Activated T-helper 2 cell treated with anti-CD3 and anti-CD28 coated beads, Interferon-gamma antibody, Interleukin-2, Interleukin-4, amounts not matched to agents 10 μg/mL and 5 μg/mL and 100 μg/mL, durations not matched to agents 14 hours and 24 hours and 36 hours (primary cell): Measurements from ENCODE around the gene ALG8. TPM values are rescaled to one million over a fixed set of nuclear protein-coding genes. Genes with fewer than 3 reads are reported as not detected.
"Not testable (repeated sequence)": the region's sequence is repeated elsewhere in the genome, so short reads cannot be mapped to it uniquely, and the experiment has no call there.

ENCODE experiments used
- DNase-seq: peaks from one replicate; pipeline ENCODE4 v3.0.0; 2021; ENCODE audit warnings: low spot score
- H3K27ac Mint-ChIP-seq: one replicate; pipeline ENCODE4 v1.8.0; 2021; ENCODE audit warnings: mixed read lengths
- H3K27me3 Mint-ChIP-seq: one replicate; pipeline ENCODE4 v1.8.0; 2021; ENCODE audit warnings: low read depth, mixed read lengths
- H3K36me3 Mint-ChIP-seq: one replicate; pipeline ENCODE4 v1.8.0; 2021; ENCODE audit warnings: low read depth, mixed read lengths
- H3K4me1 Mint-ChIP-seq: one replicate; pipeline ENCODE4 v1.8.0; 2021; ENCODE audit warnings: low read depth, mixed read lengths
- H3K4me3 Mint-ChIP-seq: one replicate; pipeline ENCODE4 v1.8.0; 2021; ENCODE audit warnings: low read depth, mild to moderate bottlenecking, moderate library complexity, mixed read lengths
- H3K9me3 Mint-ChIP-seq: one replicate; pipeline ENCODE4 v1.8.0; 2021; ENCODE audit warnings: mixed read lengths
- intact Hi-C: fragments of 100-400 bp; cut with micrococcal nuclease; formaldehyde crosslinking; loops from one replicate; pipeline ENCODE4 v1.15.1; 2023
- total RNA-seq: library from RNA; stranded (reverse); gene quantifications from 2 replicates; pipeline ENCODE4 v1.2.3, GENCODE V29; 2022

Gene ALG8
- total RNA-seq, 1 donor from 2014 or later: 58.6 TPM

- H3K27me3 Mint-ChIP-seq: no peaks in the 10 kb centered on the region
- peaks cover 51% of the 10 kb centered on the region for H3K36me3 Mint-ChIP-seq
- DNase-seq: no peak
- peaks cover 9% of the 10 kb centered on the region for H3K4me1 Mint-ChIP-seq
- no peak overlapping the region for H3K27ac Mint-ChIP-seq
- H3K9me3 Mint-ChIP-seq: no peaks in the 10 kb centered on the region
- no peak overlapping the region for H3K4me3 Mint-ChIP-seq
- intact Hi-C loops: loop anchor here (10.0 kb wide), 1 partner anchor 354 kb away; no protein-coding TSS in a partner anchor
These were observed 68.8 kb downstream of the ALG8 start for GRCh38 chr11:78070621-78071020.

DNA sequence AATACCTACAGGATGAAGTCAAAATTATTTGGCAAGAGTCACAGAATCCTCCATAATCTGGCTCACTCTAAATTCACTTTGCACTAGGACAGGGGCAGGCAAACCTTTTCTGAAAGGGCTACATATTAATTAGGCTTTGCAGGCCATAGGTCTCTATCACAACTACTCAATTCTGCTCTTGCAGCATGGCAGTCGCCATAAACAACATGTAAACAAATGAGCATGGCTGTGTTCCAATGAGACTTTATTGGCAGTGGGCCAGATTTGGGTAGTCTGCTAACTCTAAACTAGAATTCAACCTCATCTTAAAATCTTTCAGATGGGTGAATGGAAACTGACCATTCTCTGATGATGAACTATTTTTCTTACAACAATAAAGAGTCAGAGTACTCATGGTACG is 70.0 kb downstream of the ALG8 start:
- intact Hi-C loops: no loop called here
- H3K9me3 Mint-ChIP-seq: no peaks in the 10 kb centered on the region
- H3K27me3 Mint-ChIP-seq: no peaks in the 10 kb centered on the region
- peaks cover 46% of the 10 kb centered on the region for H3K36me3 Mint-ChIP-seq
- peaks cover 4% of the 10 kb centered on the region for H3K4me1 Mint-ChIP-seq
- H3K4me3 Mint-ChIP-seq: no peak overlapping the region
- no peak overlapping the region for H3K27ac Mint-ChIP-seq
- no peak for DNase-seq

- H3K9me3 Mint-ChIP-seq: no peaks in the 10 kb centered on the region
- no peak for DNase-seq
- peaks cover 42% of the 10 kb centered on the region for H3K36me3 Mint-ChIP-seq
- no peak overlapping the region for H3K4me3 Mint-ChIP-seq
- no peaks in the 10 kb centered on the region for H3K27me3 Mint-ChIP-seq
- intact Hi-C loops: no loop called here
- H3K27ac Mint-ChIP-seq: no peak overlapping the region
- peaks cover 4% of the 10 kb centered on the region for H3K4me1 Mint-ChIP-seq
These were observed 71.7 kb downstream of the ALG8 start for GRCh38 chr11:78067704-78068103.

DNA sequence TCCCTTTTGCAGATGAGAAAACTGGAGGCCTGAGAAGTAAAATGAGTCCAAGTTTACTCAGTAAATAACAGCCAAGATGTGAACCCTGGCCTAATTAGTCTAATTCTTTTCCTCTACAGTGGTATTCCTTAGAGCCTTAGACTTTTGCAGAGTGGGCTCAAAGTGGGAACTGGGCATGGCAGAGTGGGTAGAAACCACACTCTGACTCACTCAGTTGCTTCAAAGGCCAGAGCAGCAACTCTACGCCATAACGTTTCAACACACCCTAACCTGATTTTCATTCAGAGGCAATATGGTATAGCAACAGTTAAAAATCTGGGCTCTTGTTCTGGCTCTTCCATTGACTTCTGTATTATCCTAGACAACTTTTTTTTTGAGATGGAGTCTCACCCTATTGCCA is 73.0 kb downstream of the ALG8 start:
- H3K27me3 Mint-ChIP-seq: no peaks in the 10 kb centered on the region
- no peak overlapping the region for H3K27ac Mint-ChIP-seq
- no peak for DNase-seq
- no peak overlapping the region for H3K4me3 Mint-ChIP-seq
- peaks cover 33% of the 10 kb centered on the region for H3K36me3 Mint-ChIP-seq
- intact Hi-C loops: no loop called here
- H3K9me3 Mint-ChIP-seq: no peaks in the 10 kb centered on the region
- peaks cover 2% of the 10 kb centered on the region for H3K4me1 Mint-ChIP-seq

DNA sequence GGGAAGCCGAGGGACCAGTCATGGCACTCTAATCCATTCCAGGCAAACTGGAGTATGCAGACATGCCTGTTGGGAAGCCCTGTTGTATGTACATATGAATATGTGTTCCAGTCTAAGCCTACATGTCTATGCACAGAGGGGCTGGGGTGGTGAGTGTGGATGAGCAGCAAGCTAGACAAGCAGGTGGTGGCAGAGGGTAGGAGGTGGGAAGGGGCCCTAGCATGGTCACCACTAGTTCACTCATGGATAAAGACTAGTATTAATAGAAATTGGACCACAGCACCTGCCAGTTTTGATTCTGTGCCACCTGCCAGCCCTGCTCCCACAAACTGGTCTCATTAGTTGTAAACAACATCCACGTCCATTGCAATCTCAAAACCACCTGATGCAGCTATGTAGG is 74.2 kb downstream of the ALG8 start:
- Mint-ChIP-seq H3K9me3 (no peaks in the 10 kb centered on the region), H3K4me1 (peaks cover 2% of the 10 kb centered on the region), H3K36me3 (peaks cover 25% of the 10 kb centered on the region), H3K4me3 (no peak overlapping the region), H3K27ac (no peak overlapping the region), H3K27me3 (no peaks in the 10 kb centered on the region)
- intact Hi-C loops: no loop called here
- no peak for DNase-seq

GRCh38 chr11:78063440-78064181 is 75.8 kb downstream of the ALG8 start, which contains the start of gene THRSP:
THRSP (plus strand) TSS chr11:78063861; CDS start chr11:78063882, 21 bp downstream.
- no peak within 1 kb of the TSS for H3K27ac Mint-ChIP-seq
- no peaks in the 10 kb centered on the region for H3K4me1 Mint-ChIP-seq
- intact Hi-C loops: no loop called here

DNA sequence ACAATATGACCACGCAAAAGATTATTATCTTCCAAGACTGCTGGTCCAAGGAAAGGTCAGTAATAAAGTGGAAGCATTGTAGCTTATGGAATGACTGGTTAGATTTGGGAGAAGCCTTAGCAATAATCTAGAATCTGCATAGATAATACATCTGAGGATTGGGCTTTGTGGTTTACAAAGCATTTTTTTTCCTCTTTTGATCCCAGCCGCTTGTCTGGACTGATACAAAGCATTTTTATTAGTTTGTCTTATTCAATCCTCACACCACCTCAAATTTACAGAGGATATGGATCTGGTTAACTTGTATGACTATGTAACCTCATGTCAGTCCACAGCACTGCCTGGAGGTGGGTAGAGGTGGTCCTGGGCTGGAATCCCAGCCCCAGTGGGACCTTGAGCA is 76.8 kb downstream of the ALG8 start:
- intact Hi-C loops: no loop called here
- no peaks in the 10 kb centered on the region for H3K27me3 Mint-ChIP-seq

More at GRCh38 chr11:78063440-78064181, 75.8 kb downstream of the ALG8 start, which contains the start of gene THRSP:
- DNase-seq: no peak
- Mint-ChIP-seq H3K27me3 (no peaks in the 10 kb centered on the region), H3K9me3 (no peaks in the 10 kb centered on the region), H3K4me3 (no peak within 1 kb of the TSS), H3K36me3 (peaks cover 12% of the 10 kb centered on the region)

GRCh38 chr11:78061921-78062311 is 77.5 kb downstream of the ALG8 start:
- H3K9me3 Mint-ChIP-seq: no peaks in the 10 kb centered on the region
- DNase-seq: no peak
- H3K27ac Mint-ChIP-seq: no peak overlapping the region
- H3K4me1 Mint-ChIP-seq: no peaks in the 10 kb centered on the region
- no peak overlapping the region for H3K4me3 Mint-ChIP-seq
- H3K36me3 Mint-ChIP-seq: no peaks in the 10 kb centered on the region
- H3K27me3 Mint-ChIP-seq: no peaks in the 10 kb centered on the region
- intact Hi-C loops: no loop called here

More for the DNA sequence above, 76.8 kb downstream of the ALG8 start:
- H3K36me3 Mint-ChIP-seq: peaks cover 5% of the 10 kb centered on the region
- no peak overlapping the region for H3K4me3 Mint-ChIP-seq
- H3K4me1 Mint-ChIP-seq: no peaks in the 10 kb centered on the region
- DNase-seq: no peak
- no peaks in the 10 kb centered on the region for H3K9me3 Mint-ChIP-seq
- no peak overlapping the region for H3K27ac Mint-ChIP-seq

- DNase-seq: no peak
- no peak overlapping the region for H3K27ac Mint-ChIP-seq
- H3K27me3 Mint-ChIP-seq: no peaks in the 10 kb centered on the region
- no peaks in the 10 kb centered on the region for H3K9me3 Mint-ChIP-seq
- H3K4me1 Mint-ChIP-seq: no peaks in the 10 kb centered on the region
- H3K4me3 Mint-ChIP-seq: no peak overlapping the region
- intact Hi-C loops: no loop called here
- no peaks in the 10 kb centered on the region for H3K36me3 Mint-ChIP-seq
These were observed 78.1 kb downstream of the ALG8 start for GRCh38 chr11:78061088-78061920.

DNA sequence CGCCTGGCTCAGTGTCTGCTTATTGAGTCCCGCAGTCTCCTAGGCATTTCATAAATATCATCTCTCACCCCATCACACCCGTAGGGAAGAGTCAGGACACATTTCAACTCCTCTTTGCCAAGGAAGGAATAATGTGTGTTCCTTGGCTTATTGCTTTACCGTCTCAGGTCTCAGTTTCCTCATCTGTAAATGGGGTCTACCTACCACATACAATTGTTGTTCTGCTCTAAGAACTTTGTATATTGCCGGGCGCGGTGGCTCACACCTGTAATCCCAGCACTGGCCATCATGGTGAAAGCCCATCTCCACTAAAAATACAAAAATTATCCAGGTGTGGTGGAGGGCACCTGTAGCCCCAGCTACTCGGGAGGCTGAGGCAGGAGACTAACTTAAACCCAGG is 78.9 kb downstream of the ALG8 start:
- intact Hi-C loops: no loop called here
- H3K36me3 Mint-ChIP-seq: no peaks in the 10 kb centered on the region
- H3K4me3 Mint-ChIP-seq: no peak overlapping the region
- DNase-seq: no peak
- no peaks in the 10 kb centered on the region for H3K4me1 Mint-ChIP-seq
- H3K27ac Mint-ChIP-seq: no peak overlapping the region
- no peaks in the 10 kb centered on the region for H3K9me3 Mint-ChIP-seq
- no peaks in the 10 kb centered on the region for H3K27me3 Mint-ChIP-seq

GRCh38 chr11:78059749-78060328 is 79.6 kb downstream of the ALG8 start:
- H3K9me3 Mint-ChIP-seq, H3K4me3 Mint-ChIP-seq, intact Hi-C loops, H3K36me3 Mint-ChIP-seq, H3K27me3 Mint-ChIP-seq, H3K4me1 Mint-ChIP-seq, DNase-seq, H3K27ac Mint-ChIP-seq: not testable (repeated sequence)

GRCh38 chr11:78057462-78058055 is 81.9 kb downstream of the ALG8 start:
- Mint-ChIP-seq H3K4me1 (no peaks in the 10 kb centered on the region), H3K9me3 (no peaks in the 10 kb centered on the region), H3K27me3 (no peaks in the 10 kb centered on the region), H3K4me3 (no peak overlapping the region), H3K36me3 (no peaks in the 10 kb centered on the region), H3K27ac (no peak overlapping the region)
- no peak for DNase-seq
- intact Hi-C loops: no loop called here
